A549 (cell line): ENCODE data around the gene RGS14. TPM values are rescaled to one million over a fixed set of nuclear protein-coding genes. Genes with fewer than 3 reads are reported as not detected.

Experiments used
- ATAC-seq, 2 experiments: fragments of 200-7000 bp in 1 of 2; fragments of >200 bp in 1 of 2; cut with Nextera tagmentation in 1 of 2; cut with Tn5 transposase in 1 of 2; 3 replicates each; pipeline versions ENCODE4 v1.8.0 to v1.9.1; 2018 to 2020; ENCODE audit warnings: mild to moderate bottlenecking in 1 of 2, moderate library complexity in 1 of 2
- CTCF ChIA-PET: fragments of 300-600 bp; sonication (Branson Sonifier 250); formaldehyde crosslinking; extraction: SDS; loops from one replicate; lab custom pipeline; 2021; ENCODE audit warnings: antibody characterized with exemption, inconsistent platforms; lab: Yijun Ruan, JAX
- POLR2A ChIA-PET: fragments of 350-600 bp; formaldehyde crosslinking; extraction: SDS; loops from one replicate; lab custom pipeline; 2021; ENCODE audit warnings: antibody characterized with exemption, inconsistent platforms; lab: Yijun Ruan, JAX
- DNase-seq, 2 experiments: peaks; one replicate each; pipeline versions ENCODE4 v3.0.0 to v3.0.0-alpha.2; 2011 to 2016; ENCODE audit warnings: low read depth in 1 of 2, low spot score in 1 of 2
- FAIRE-seq: peaks from 2 replicates; lab custom pipeline; 2011; peaks lifted over from hg19 to GRCh38; lab: Jason Lieb, UNC
- H3K27ac ChIP-seq, 2 experiments: fragments of >200 bp; sonication (Bioruptor Twin); formaldehyde crosslinking; 3 replicates each; pipeline ENCODE4 v1.5.1; 2016 to 2017
- H3K4me1 ChIP-seq: fragments of >200 bp; sonication (Bioruptor Twin); formaldehyde crosslinking; 3 replicates; pipeline ENCODE4 v1.6.1; 2016
- H3K4me2 ChIP-seq: fragments of >200 bp; sonication (Bioruptor Twin); formaldehyde crosslinking; 3 replicates; pipeline ENCODE4 v1.6.1; 2016
- H3K4me3 ChIP-seq: fragments of >200 bp; sonication (Bioruptor Twin); formaldehyde crosslinking; 3 replicates; pipeline ENCODE4 v1.5.1; 2016
- H3K9me3 ChIP-seq: fragments of >200 bp; sonication (Bioruptor Twin); formaldehyde crosslinking; 3 replicates; pipeline ENCODE4 v1.6.1; 2016
- BHLHE40 ChIP-seq: IDR thresholded peaks from 2 replicates; pipeline ENCODE4 v1.6.1; 2012; ENCODE audit warnings: low read depth, low read length, inconsistent platforms
- CHD2 ChIP-seq: fragments of 150-350 bp; IDR thresholded peaks from 2 replicates; pipeline ENCODE4 v1.6.1; 2014; ENCODE audit warnings: low read length; ENCODE audit not compliant: partially characterized antibody
- CHD4 ChIP-seq: fragments of 200-600 bp; sonication (generic); IDR thresholded peaks from 2 replicates; pipeline ENCODE4 v1.6.1; 2016; ENCODE audit warnings: antibody characterized with exemption, mild to moderate bottlenecking, borderline replicate concordance
- CTCF ChIP-seq: fragments of >200 bp; sonication (Bioruptor Twin); formaldehyde crosslinking; IDR thresholded peaks from 3 replicates; pipeline ENCODE4 v1.5.1; 2016
- EHMT2 ChIP-seq: fragments of 200-600 bp; sonication (generic); IDR thresholded peaks from 2 replicates; pipeline ENCODE4 v1.6.1; 2016; ENCODE audit warnings: antibody characterized with exemption, low read depth, mild to moderate bottlenecking, moderate library complexity
- FOSB ChIP-seq: fragments of 250-450 bp; sonication (Bioruptor Pico); IDR thresholded peaks from 2 replicates; pipeline ENCODE4 v1.5.0; 2020; ENCODE audit warnings: mild to moderate bottlenecking, moderate library complexity
- HDAC2 ChIP-seq: fragments of 200-600 bp; sonication (generic); IDR thresholded peaks from 2 replicates; pipeline ENCODE4 v1.6.1; 2016
- HEYL ChIP-seq: fragments of 250-450 bp; sonication (Bioruptor Pico); IDR thresholded peaks from 2 replicates; pipeline ENCODE4 v1.8.0; 2021; ENCODE audit warnings: mild to moderate bottlenecking, moderate library complexity
- HOXB5 ChIP-seq: fragments of 250-450 bp; sonication (Bioruptor Pico); IDR thresholded peaks from 2 replicates; pipeline ENCODE4 v1.5.0; 2020; ENCODE audit warnings: mild to moderate bottlenecking, moderate library complexity
- JUNB ChIP-seq: fragments of >200 bp; sonication (Bioruptor Twin); formaldehyde crosslinking; IDR thresholded peaks from 2 replicates; pipeline ENCODE4 v1.6.1; 2016
- KDM1A ChIP-seq: fragments of 200-600 bp; sonication (generic); IDR thresholded peaks from 2 replicates; pipeline ENCODE4 v1.6.1; 2016; ENCODE audit warnings: low read depth, mild to moderate bottlenecking
- KDM5A ChIP-seq: fragments of 200-600 bp; sonication (generic); IDR thresholded peaks from 2 replicates; pipeline ENCODE4 v1.6.1; 2016; ENCODE audit warnings: antibody characterized with exemption, mild to moderate bottlenecking
- NPAS2 ChIP-seq: fragments of 250-450 bp; sonication (Bioruptor Pico); IDR thresholded peaks from 2 replicates; pipeline ENCODE4 v1.8.0; 2022; ENCODE audit warnings: mild to moderate bottlenecking, moderate library complexity, borderline replicate concordance
- RAD21 ChIP-seq, 2 experiments: fragments of >200 bp in 1 of 2; sonication (Bioruptor Twin) in 1 of 2; formaldehyde crosslinking in 1 of 2; IDR thresholded peaks in 1 of 2; conservative IDR thresholded peaks in 1 of 2; 2 replicates in 1 of 2; 3 replicates in 1 of 2; pipeline ENCODE4 v1.6.1; 2012 to 2018; ENCODE audit warnings: inconsistent platforms in 1 of 2
- RARB ChIP-seq: fragments of 250-450 bp; sonication (Bioruptor Pico); IDR thresholded peaks from 2 replicates; pipeline ENCODE4 v1.8.0; 2021; ENCODE audit warnings: mild to moderate bottlenecking, moderate library complexity
- RCOR1 ChIP-seq: fragments of 150-350 bp; IDR thresholded peaks from 2 replicates; pipeline ENCODE4 v1.6.1; 2014; ENCODE audit warnings: antibody characterized with exemption, low read length, low read depth
- RFX5 ChIP-seq: fragments of 450-650 bp; IDR thresholded peaks from 2 replicates; pipeline ENCODE4 v1.7.1; 2014; ENCODE audit warnings: antibody characterized with exemption, mild to moderate bottlenecking, moderate library complexity
- SMC3 ChIP-seq: fragments of >200 bp; sonication (Bioruptor Twin); formaldehyde crosslinking; IDR thresholded peaks from 3 replicates; pipeline ENCODE4 v1.6.1; 2018; ENCODE audit warnings: inconsistent platforms
- SREBF2 ChIP-seq: fragments of 450-650 bp; IDR thresholded peaks from 2 replicates; pipeline ENCODE4 v1.6.1; 2014; ENCODE audit warnings: mild to moderate bottlenecking, moderate library complexity
- TFCP2L1 ChIP-seq: fragments of 250-450 bp; sonication (Bioruptor Pico); IDR thresholded peaks from 2 replicates; pipeline ENCODE4 v1.5.0; 2021; ENCODE audit warnings: mild to moderate bottlenecking
- TP53 ChIP-seq: fragments of 250-450 bp; sonication (Bioruptor Pico); IDR thresholded peaks from 2 replicates; pipeline ENCODE4 v1.5.0; 2021; ENCODE audit warnings: mild to moderate bottlenecking, moderate library complexity
- ZFP36 ChIP-seq: fragments of 450-650 bp; IDR thresholded peaks from 2 replicates; pipeline ENCODE4 v1.6.1; 2014; ENCODE audit warnings: borderline replicate concordance; ENCODE audit not compliant: partially characterized antibody
- whole genome bisulfite sequencing: methylation state at CpG from one replicate; pipeline ENCODE4 v1.1.6; 2017; ENCODE audit errors: missing lambda C conversion rate; 5-methylcytosine and 5-hydroxymethylcytosine counted together
- polyA plus RNA-seq, 4 experiments: library from polyadenylated mRNA; depleted of rRNA in 3 of 4; stranded (reverse); fragments of >200 nt; fragmentation: RNase III in 1 of 4; extraction: RNeasy Plus Mini Kit Qiagen cat#74134 plus additional on column Dnase treatment in 1 of 4; gene quantifications; 2 replicates in 3 of 4; 3 replicates in 1 of 4; pipeline ENCODE4 v1.2.3, GENCODE V29; 2011 to 2017
- TF ChIP-seq, protein P1 (sequence below): IDR thresholded peaks from 2 replicates; pipeline ENCODE4 v1.6.1; 2012
- TF ChIP-seq, protein P2 (sequence below): fragments of 250-450 bp; sonication (Bioruptor Pico); IDR thresholded peaks from 2 replicates; pipeline ENCODE4 v1.5.0; 2021; ENCODE audit warnings: mild to moderate bottlenecking, moderate library complexity, borderline replicate concordance
- TF ChIP-seq, protein P3 (sequence below): IDR thresholded peaks from 2 replicates; pipeline ENCODE4 v1.6.1; 2012; ENCODE audit warnings: low read depth, borderline replicate concordance
- TF ChIP-seq, protein P4 (sequence below): fragments of 150-350 bp; IDR thresholded peaks from 2 replicates; pipeline ENCODE4 v1.6.1; 2014; ENCODE audit warnings: low read depth, mild to moderate bottlenecking, low read length

Gene RGS14
- polyA plus RNA-seq, 2 of the 4 experiments (the other 2 are of a cell fraction), result 3.9 to 8.4 TPM

- no peak for TF ChIP-seq NPAS2 (CRISPR knock-in tag)
- TF ChIP-seq SMC3, result peak; percentile 78
- no peak for TF ChIP-seq EHMT2
- TF ChIP-seq RFX5, result no peak
- no peak for TF ChIP-seq CHD4
- no peak for TF ChIP-seq ZFP36
- TF ChIP-seq SREBF2, result no peak
- TF ChIP-seq, protein P1, sequence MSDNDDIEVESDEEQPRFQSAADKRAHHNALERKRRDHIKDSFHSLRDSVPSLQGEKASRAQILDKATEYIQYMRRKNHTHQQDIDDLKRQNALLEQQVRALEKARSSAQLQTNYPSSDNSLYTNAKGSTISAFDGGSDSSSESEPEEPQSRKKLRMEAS, result no peak; the same call in 1 of the 2 replicates
- no peak for TF ChIP-seq HOXB5
- TF ChIP-seq, protein P2, sequence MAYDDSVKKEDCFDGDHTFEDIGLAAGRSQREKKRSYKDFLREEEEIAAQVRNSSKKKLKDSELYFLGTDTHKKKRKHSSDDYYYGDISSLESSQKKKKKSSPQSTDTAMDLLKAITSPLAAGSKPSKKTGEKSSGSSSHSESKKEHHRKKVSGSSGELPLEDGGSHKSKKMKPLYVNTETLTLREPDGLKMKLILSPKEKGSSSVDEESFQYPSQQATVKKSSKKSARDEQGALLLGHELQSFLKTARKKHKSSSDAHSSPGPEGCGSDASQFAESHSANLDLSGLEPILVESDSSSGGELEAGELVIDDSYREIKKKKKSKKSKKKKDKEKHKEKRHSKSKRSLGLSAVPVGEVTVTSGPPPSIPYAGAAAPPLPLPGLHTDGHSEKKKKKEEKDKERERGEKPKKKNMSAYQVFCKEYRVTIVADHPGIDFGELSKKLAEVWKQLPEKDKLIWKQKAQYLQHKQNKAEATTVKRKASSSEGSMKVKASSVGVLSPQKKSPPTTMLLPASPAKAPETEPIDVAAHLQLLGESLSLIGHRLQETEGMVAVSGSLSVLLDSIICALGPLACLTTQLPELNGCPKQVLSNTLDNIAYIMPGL (CRISPR knock-in tag), result no peak
- no peak for TF ChIP-seq TFCP2L1
- no peak for TF ChIP-seq JUNB
- no peak for TF ChIP-seq HDAC2
- no peak for TF ChIP-seq KDM1A
- no peak for TF ChIP-seq CHD2
- TF ChIP-seq BHLHE40, result no peak
- TF ChIP-seq RAD21 (conservative IDR thresholded peaks at IDR 0.05 in 1 of 2, IDR thresholded peaks at IDR 0.05 in 1 of 2), result peak; percentile 88 to 92
- TF ChIP-seq CTCF, result peak; percentile 96
These were observed 39.8 kb upstream of the RGS14 start (continued) for GRCh38 chr5:177317959-177318377.

GRCh38 chr5:177319913-177320588 is 37.7 kb upstream of the RGS14 start:
- FAIRE-seq (no peak), ATAC-seq (no peak), DNase-seq (no peak)
- Histone ChIP-seq H3K27ac (no peak overlapping the region), H3K9me3 (no peaks in the 10 kb centered on the region), H3K4me2 (no peak overlapping the region), H3K4me3 (no peak overlapping the region), H3K4me1 (peaks cover 8% of the 10 kb centered on the region)
- ChIA-PET CTCF (interaction anchor here (0.5 to 8.2 kb wide), 13 partner anchors 8 to 207 kb away, joined by 3 to 111 read pairs (median 14); no protein-coding TSS in a partner anchor), POLR2A (no interaction called here)
- TF ChIP-seq, protein P3, sequence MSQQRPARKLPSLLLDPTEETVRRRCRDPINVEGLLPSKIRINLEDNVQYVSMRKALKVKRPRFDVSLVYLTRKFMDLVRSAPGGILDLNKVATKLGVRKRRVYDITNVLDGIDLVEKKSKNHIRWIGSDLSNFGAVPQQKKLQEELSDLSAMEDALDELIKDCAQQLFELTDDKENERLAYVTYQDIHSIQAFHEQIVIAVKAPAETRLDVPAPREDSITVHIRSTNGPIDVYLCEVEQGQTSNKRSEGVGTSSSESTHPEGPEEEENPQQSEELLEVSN, result no peak
- no peak for TF ChIP-seq HEYL
- no peak for TF ChIP-seq RFX5
- no peak for TF ChIP-seq NPAS2 (CRISPR knock-in tag)
- TF ChIP-seq, protein P4, sequence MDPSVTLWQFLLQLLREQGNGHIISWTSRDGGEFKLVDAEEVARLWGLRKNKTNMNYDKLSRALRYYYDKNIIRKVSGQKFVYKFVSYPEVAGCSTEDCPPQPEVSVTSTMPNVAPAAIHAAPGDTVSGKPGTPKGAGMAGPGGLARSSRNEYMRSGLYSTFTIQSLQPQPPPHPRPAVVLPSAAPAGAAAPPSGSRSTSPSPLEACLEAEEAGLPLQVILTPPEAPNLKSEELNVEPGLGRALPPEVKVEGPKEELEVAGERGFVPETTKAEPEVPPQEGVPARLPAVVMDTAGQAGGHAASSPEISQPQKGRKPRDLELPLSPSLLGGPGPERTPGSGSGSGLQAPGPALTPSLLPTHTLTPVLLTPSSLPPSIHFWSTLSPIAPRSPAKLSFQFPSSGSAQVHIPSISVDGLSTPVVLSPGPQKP, result no peak
- no peak for TF ChIP-seq TP53
- no peak for TF ChIP-seq KDM1A
- no peak for TF ChIP-seq KDM5A
- TF ChIP-seq JUNB, result no peak
- no peak for TF ChIP-seq CTCF
- no peak for TF ChIP-seq EHMT2
- TF ChIP-seq FOSB (CRISPR knock-in tag), result no peak
- no peak for TF ChIP-seq RCOR1
- no peak for TF ChIP-seq RARB
- 91% methylated on average over 14 of the region's 14 CpGs for WGBS
